Activated gamma-delta T cell (primary cell): Measurements from ENCODE around the gene CLCNKA.
"Not testable (repeated sequence)": the region's sequence is repeated elsewhere in the genome, so short reads cannot be mapped to it uniquely, and the experiment has no call there.

Experiments
- DNase-seq: peaks from one replicate; lab custom pipeline; 2025; lab: John Stamatoyannopoulos, UW

CLCNKA gene

GRCh38 chr1:16042096-16042495 is 20.3 kb downstream of the CLCNKA start:
- DNase-seq = no peak

- not testable (repeated sequence) for DNase-seq
Observed at GRCh38 chr1:16042654-16043053, 20.8 kb downstream of the CLCNKA start.

GRCh38 chr1:16043521-16043920 is 21.7 kb downstream of the CLCNKA start, which contains the start of gene CLCNKB:
TSS of gene CLCNKB (plus strand) at chr1:16043782. CDS start at chr1:16044493, 711 bp downstream.
- no peak for DNase-seq

GRCh38 chr1:16043950-16044349 is 22.1 kb downstream of the CLCNKA start:
- no peak for DNase-seq

- no peak for DNase-seq
Observed at GRCh38 chr1:16046842-16047241, 25.0 kb downstream of the CLCNKA start.

GRCh38 chr1:16047791-16048475 is 26.1 kb downstream of the CLCNKA start:
- DNase-seq = no peak

- no peak for DNase-seq
Observed at GRCh38 chr1:16048573-16049189, 26.8 kb downstream of the CLCNKA start.

- no peak for DNase-seq
Observed at GRCh38 chr1:16050328-16050727, 28.5 kb downstream of the CLCNKA start.

GRCh38 chr1:16051039-16051438 is 29.2 kb downstream of the CLCNKA start:
- no peak for DNase-seq

- DNase-seq = not testable (repeated sequence)
Observed at GRCh38 chr1:16051949-16052348, 30.1 kb downstream of the CLCNKA start.

GRCh38 chr1:16053781-16054502 is 32.1 kb downstream of the CLCNKA start:
- DNase-seq = no peak

- no peak for DNase-seq
Observed at GRCh38 chr1:16054598-16055540, 33.0 kb downstream of the CLCNKA start.

GRCh38 chr1:16055613-16056520 is 34.0 kb downstream of the CLCNKA start:
- no peak for DNase-seq

- DNase-seq = not testable (repeated sequence)
Observed at GRCh38 chr1:16056521-16056912, 34.7 kb downstream of the CLCNKA start.

GRCh38 chr1:16057314-16057915 is 35.6 kb downstream of the CLCNKA start:
- not testable (repeated sequence) for DNase-seq

GRCh38 chr1:16058394-16059120 is 36.7 kb downstream of the CLCNKA start:
- not testable (repeated sequence) for DNase-seq

GRCh38 chr1:16061266-16061665 is 39.4 kb downstream of the CLCNKA start:
- DNase-seq = no peak

GRCh38 chr1:16061989-16062686 is 40.3 kb downstream of the CLCNKA start:
- DNase-seq = not testable (repeated sequence)

- not testable (repeated sequence) for DNase-seq
Observed at GRCh38 chr1:16062687-16063075, 40.8 kb downstream of the CLCNKA start.
